Stimulated activated CD4-positive, alpha-beta T cell treated with anti-CD3 and anti-CD28 coated beads, Interleukin-4, amount 100 ng/mL, for 1 hour (primary cell): ENCODE data around the gene BCO2.
"Not testable (repeated sequence)": the region's sequence is repeated elsewhere in the genome, so short reads cannot be mapped to it uniquely, and the experiment has no call there.

Experiments
- DNase-seq: peaks from one replicate; pipeline ENCODE4 v3.0.0-alpha.2; 2020

The BCO2 gene

GRCh38 chr11:112174789-112175598 lies at the start of gene BCO2:
Gene BCO2, plus strand, starts transcription at chr11:112175512. Its CDS starts 90 bp downstream, at chr11:112175602.
- peak; percentile 15 for DNase-seq

GRCh38 chr11:112127056-112127455 lies 48.3 kb upstream of the BCO2 start:
- DNase-seq: no peak

- no peak for DNase-seq
These were observed 46.7 kb upstream of the BCO2 start for GRCh38 chr11:112128483-112129121.

- DNase-seq: no peak
These were observed 45.7 kb upstream of the BCO2 start for GRCh38 chr11:112129656-112130055.

GRCh38 chr11:112132737-112133136 lies 42.6 kb upstream of the BCO2 start:
- no peak for DNase-seq

- no peak for DNase-seq
These were observed 40.8 kb upstream of the BCO2 start for GRCh38 chr11:112134473-112134872.

- DNase-seq: no peak
These were observed 31.7 kb upstream of the BCO2 start for GRCh38 chr11:112143597-112143996.

GRCh38 chr11:112150517-112150916 lies 24.8 kb upstream of the BCO2 start:
- DNase-seq: no peak

GRCh38 chr11:112156153-112156955 lies 19.0 kb upstream of the BCO2 start:
- DNase-seq: no peak

GRCh38 chr11:112156956-112157766 lies 18.2 kb upstream of the BCO2 start:
- no peak for DNase-seq

- no peak for DNase-seq
These were observed 15.9 kb upstream of the BCO2 start for GRCh38 chr11:112159098-112160065.

GRCh38 chr11:112160091-112160848 lies 15.0 kb upstream of the BCO2 start:
- DNase-seq: no peak

- no peak for DNase-seq
These were observed 14.3 kb upstream of the BCO2 start for GRCh38 chr11:112161012-112161411.

GRCh38 chr11:112162200-112162599 lies 13.1 kb upstream of the BCO2 start:
- not testable (repeated sequence) for DNase-seq

GRCh38 chr11:112162761-112163546 lies 12.4 kb upstream of the BCO2 start:
- no peak for DNase-seq

- DNase-seq: no peak
These were observed 11.2 kb upstream of the BCO2 start, which contains the start of gene IL18 for GRCh38 chr11:112163875-112164685. Gene IL18, minus strand, starts transcription at chr11:112164094. Its CDS starts 9,041 bp downstream, at chr11:112155053.

GRCh38 chr11:112165049-112165448 lies 10.3 kb upstream of the BCO2 start:
- no peak for DNase-seq

- DNase-seq: no peak
These were observed 8.8 kb upstream of the BCO2 start for GRCh38 chr11:112166562-112166961.

GRCh38 chr11:112167145-112167544 lies 8.2 kb upstream of the BCO2 start, which contains the start of gene TEX12:
Gene TEX12, plus strand, starts transcription at chr11:112167372. Its CDS starts 1,897 bp downstream, at chr11:112169269.
- DNase-seq: no peak
